Measurements from ENCODE around the gene IFIH1. TPM values are rescaled to one million over a fixed set of nuclear protein-coding genes. Genes with fewer than 3 reads are reported as not detected.

Gene IFIH1
- total and polyA plus RNA-seq, 2 donors (not counting 3 experiments of a cell fraction or from before 2014, with no cell fraction given), result 1.3 to 6.9 TPM

- Histone ChIP-seq H3K4me1 (ENCODE audit: control insufficient read depth, extremely low read depth, insufficient read depth, low read length) (peaks cover 8% of the 10 kb centered on the region), H3K4me2 (ENCODE audit: insufficient read depth, low read length) (peak overlapping the region; percentile 70), H3K9ac (replicated peaks; ENCODE audit: extremely low read depth, insufficient read depth, low read length) (peak overlapping the region; percentile 71), H4K20me1 (replicated peaks; ENCODE audit: control insufficient read depth, extremely low read depth, insufficient read depth, low read length) (no peaks in the 10 kb centered on the region), H3K9me3 (replicated peaks; ENCODE audit: control insufficient read depth, insufficient read depth, low read length) (no peaks in the 10 kb centered on the region), H2AFZ (ENCODE audit: low read depth, low read length) (peak overlapping the region; percentile 98), H3K4me3 (replicated peaks in 1 of 3; ENCODE audit: insufficient read depth in 1 of 3, low read depth in 1 of 3, low read length in 3 of 3) (peak overlapping the region; percentile 56 to 66 (median 59)), H3K27me3 (ENCODE audit: control insufficient read depth in 2 of 2, insufficient read depth in 2 of 2, low read length in 2 of 2) (no peaks in the 10 kb centered on the region), H3K79me2 (ENCODE audit: control insufficient read depth, insufficient read depth, low read length) (no peaks in the 10 kb centered on the region), H3K36me3 (ENCODE audit: control insufficient read depth in 2 of 2, extremely low read depth in 1 of 2, insufficient read depth in 2 of 2, low read length in 2 of 2) (no peaks in the 10 kb centered on the region), H3K9me1 (replicated peaks; ENCODE audit: control insufficient read depth, extremely low read depth, insufficient read depth, low read length) (no peaks in the 10 kb centered on the region), H3K27ac (ENCODE audit: insufficient read depth, low read depth, low read length) (no peak overlapping the region)
- TF ChIP-seq EZH2 (IDR thresholded peaks at IDR 0.05; ENCODE audit: borderline replicate concordance, low read depth, low read length, severe bottlenecking) (peak; percentile 19), POLR2A (IDR thresholded peaks at IDR 0.05; ENCODE audit: low read depth, low read length) (no peak)
- POLR2A ChIA-PET, result no interaction called here
- intact Hi-C loops (cut with micrococcal nuclease) (loop anchor here (1.0 kb wide), 1 partner anchor 26 kb away; the partner anchor contains the start of gene GCA), dilution Hi-C loops (cut with MboI; ENCODE audit: extremely low pct_ligation_motif_present, low sequenced_read_pairs) (no loop called here)
- TSS peak; percentile 42 for BruUV-seq (replicated peaks)
- peak; percentile 44 for DNase-seq (ENCODE audit: low read depth, low spot score)
- no peak for FAIRE-seq
- CTCF ChIA-PET, result interaction anchor here (0.9 to 3.6 kb wide), 7 partner anchors 11 to 164 kb away, joined by 3 to 22 read pairs (median 7); no protein-coding TSS in a partner anchor
These were observed 590 bp downstream of the IFIH1 start for GRCh38 chr2:162317861-162318327.

- Histone ChIP-seq H3K27ac (ENCODE audit: insufficient read depth, low read depth, low read length) (no peak overlapping the region), H3K36me3 (ENCODE audit: control insufficient read depth in 2 of 2, extremely low read depth in 1 of 2, insufficient read depth in 2 of 2, low read length in 2 of 2) (no peaks in the 10 kb centered on the region), H3K9me1 (replicated peaks; ENCODE audit: control insufficient read depth, extremely low read depth, insufficient read depth, low read length) (no peaks in the 10 kb centered on the region), H3K4me2 (ENCODE audit: insufficient read depth, low read length) (peak overlapping the region; percentile 70), H2AFZ (ENCODE audit: low read depth, low read length) (no peak overlapping the region), H3K9ac (replicated peaks; ENCODE audit: extremely low read depth, insufficient read depth, low read length) (no peak overlapping the region), H3K79me2 (ENCODE audit: control insufficient read depth, insufficient read depth, low read length) (no peaks in the 10 kb centered on the region), H3K4me1 (ENCODE audit: control insufficient read depth, extremely low read depth, insufficient read depth, low read length) (peaks cover 8% of the 10 kb centered on the region), H3K27me3 (ENCODE audit: control insufficient read depth in 2 of 2, insufficient read depth in 2 of 2, low read length in 2 of 2) (no peaks in the 10 kb centered on the region), H3K9me3 (replicated peaks; ENCODE audit: control insufficient read depth, insufficient read depth, low read length) (no peaks in the 10 kb centered on the region), H4K20me1 (replicated peaks; ENCODE audit: control insufficient read depth, extremely low read depth, insufficient read depth, low read length) (no peaks in the 10 kb centered on the region), H3K4me3 (replicated peaks in 1 of 3; ENCODE audit: insufficient read depth in 1 of 3, low read depth in 1 of 3, low read length in 3 of 3) (peak overlapping the region in 2 of 3 experiments; percentile 56 to 66)
- dilution Hi-C loops (cut with MboI; ENCODE audit: extremely low pct_ligation_motif_present, low sequenced_read_pairs), result no loop called here
- POLR2A ChIA-PET, result no interaction called here
- no TSS peak for BruUV-seq (replicated peaks)
- CTCF ChIA-PET, result interaction anchor here (0.9 to 3.6 kb wide), 7 partner anchors 12 to 164 kb away, joined by 3 to 22 read pairs (median 7); no protein-coding TSS in a partner anchor
- TF ChIP-seq EZH2 (IDR thresholded peaks at IDR 0.05; ENCODE audit: borderline replicate concordance, low read depth, low read length, severe bottlenecking) (no peak), FOS (IDR thresholded peaks at IDR 0.05; ENCODE audit: borderline replicate concordance, insufficient read depth, low read length) (no peak), POLR2A (IDR thresholded peaks at IDR 0.05; ENCODE audit: low read depth, low read length) (no peak), MAX (IDR thresholded peaks at IDR 0.05; ENCODE audit: insufficient read depth, insufficient read length) (no peak), POLR2AphosphoS5 (IDR thresholded peaks at IDR 0.05; ENCODE audit: insufficient read depth, low read depth, low read length) (no peak), GATA2 (IDR thresholded peaks at IDR 0.05; ENCODE audit: insufficient read depth, insufficient read length, low read depth, low read length) (no peak), CTCF (IDR thresholded peaks at IDR 0.05; ENCODE audit: extremely low read depth in 1 of 2, insufficient read depth in 1 of 2, low read depth in 1 of 2, low read length in 2 of 2) (no peak), JUN (IDR thresholded peaks at IDR 0.05; ENCODE audit: borderline replicate concordance, insufficient read depth, insufficient read length, low read depth) (no peak), MYC (IDR thresholded peaks at IDR 0.05; ENCODE audit: low read depth, low read length) (no peak)
- intact Hi-C loops (cut with micrococcal nuclease), result loop anchor here (1.0 kb wide), 1 partner anchor 27 kb away; the partner anchor contains the start of gene GCA
- DNase-seq (ENCODE audit: low read depth, low spot score) (no peak), FAIRE-seq (no peak)
These were observed 1.3 kb downstream of the IFIH1 start for GRCh38 chr2:162317058-162317742.

All from endothelial cell of umbilical vein (primary cell).